LNCaP clone FGC (cell line): ENCODE measurements around the gene KRT2.

Source experiments
- DNase-seq: peaks from one replicate; pipeline ENCODE4 v3.0.0-alpha.2; 2011; ENCODE audit warnings: low read depth
- H3K4me3 ChIP-seq: 2 replicates; pipeline ENCODE4 v1.5.1; 2011; ENCODE audit warnings: mild to moderate bottlenecking, low read depth, low read length, control low read depth
- TF ChIP-seq, protein P1 (sequence below): IDR thresholded peaks from 2 replicates; pipeline ENCODE4 v1.5.1; 2012; ENCODE audit warnings: mild to moderate bottlenecking; ENCODE audit not compliant: control insufficient read depth, insufficient read depth; ENCODE audit errors: extremely low read depth

The KRT2 gene

DNA sequence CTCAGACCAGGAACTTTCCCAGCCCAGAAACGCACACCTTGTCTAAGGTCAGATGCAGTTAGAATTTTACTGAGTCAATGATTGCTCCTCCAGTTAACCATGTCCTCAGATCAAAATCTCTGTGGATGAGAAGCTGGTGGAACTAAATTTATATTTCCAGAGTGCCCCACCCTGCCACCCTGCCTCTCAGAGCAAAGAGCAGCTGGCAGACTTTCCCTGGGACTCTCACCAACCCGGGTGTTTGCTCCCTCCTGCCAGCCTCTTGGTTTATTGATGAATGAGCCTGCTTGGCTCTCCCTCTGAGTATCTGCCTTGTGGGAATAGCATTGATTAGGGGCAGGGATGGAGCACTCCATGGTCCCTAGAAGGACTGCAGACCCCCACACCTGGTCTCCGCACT lies 34.1 kb upstream of the KRT2 start:
- no peak overlapping the region for H3K4me3 ChIP-seq
- no peak for DNase-seq
- TF ChIP-seq, protein P1, sequence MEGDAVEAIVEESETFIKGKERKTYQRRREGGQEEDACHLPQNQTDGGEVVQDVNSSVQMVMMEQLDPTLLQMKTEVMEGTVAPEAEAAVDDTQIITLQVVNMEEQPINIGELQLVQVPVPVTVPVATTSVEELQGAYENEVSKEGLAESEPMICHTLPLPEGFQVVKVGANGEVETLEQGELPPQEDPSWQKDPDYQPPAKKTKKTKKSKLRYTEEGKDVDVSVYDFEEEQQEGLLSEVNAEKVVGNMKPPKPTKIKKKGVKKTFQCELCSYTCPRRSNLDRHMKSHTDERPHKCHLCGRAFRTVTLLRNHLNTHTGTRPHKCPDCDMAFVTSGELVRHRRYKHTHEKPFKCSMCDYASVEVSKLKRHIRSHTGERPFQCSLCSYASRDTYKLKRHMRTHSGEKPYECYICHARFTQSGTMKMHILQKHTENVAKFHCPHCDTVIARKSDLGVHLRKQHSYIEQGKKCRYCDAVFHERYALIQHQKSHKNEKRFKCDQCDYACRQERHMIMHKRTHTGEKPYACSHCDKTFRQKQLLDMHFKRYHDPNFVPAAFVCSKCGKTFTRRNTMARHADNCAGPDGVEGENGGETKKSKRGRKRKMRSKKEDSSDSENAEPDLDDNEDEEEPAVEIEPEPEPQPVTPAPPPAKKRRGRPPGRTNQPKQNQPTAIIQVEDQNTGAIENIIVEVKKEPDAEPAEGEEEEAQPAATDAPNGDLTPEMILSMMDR, result no peak

GRCh38 chr12:52685406-52685890 lies 33.4 kb upstream of the KRT2 start:
- TF ChIP-seq, protein P1, result no peak
- no peak overlapping the region for H3K4me3 ChIP-seq
- no peak for DNase-seq

- TF ChIP-seq, protein P1, result no peak
- H3K4me3 ChIP-seq, result no peak overlapping the region
- no peak for DNase-seq
Observed at GRCh38 chr12:52684431-52684830, 32.4 kb upstream of the KRT2 start.

DNA sequence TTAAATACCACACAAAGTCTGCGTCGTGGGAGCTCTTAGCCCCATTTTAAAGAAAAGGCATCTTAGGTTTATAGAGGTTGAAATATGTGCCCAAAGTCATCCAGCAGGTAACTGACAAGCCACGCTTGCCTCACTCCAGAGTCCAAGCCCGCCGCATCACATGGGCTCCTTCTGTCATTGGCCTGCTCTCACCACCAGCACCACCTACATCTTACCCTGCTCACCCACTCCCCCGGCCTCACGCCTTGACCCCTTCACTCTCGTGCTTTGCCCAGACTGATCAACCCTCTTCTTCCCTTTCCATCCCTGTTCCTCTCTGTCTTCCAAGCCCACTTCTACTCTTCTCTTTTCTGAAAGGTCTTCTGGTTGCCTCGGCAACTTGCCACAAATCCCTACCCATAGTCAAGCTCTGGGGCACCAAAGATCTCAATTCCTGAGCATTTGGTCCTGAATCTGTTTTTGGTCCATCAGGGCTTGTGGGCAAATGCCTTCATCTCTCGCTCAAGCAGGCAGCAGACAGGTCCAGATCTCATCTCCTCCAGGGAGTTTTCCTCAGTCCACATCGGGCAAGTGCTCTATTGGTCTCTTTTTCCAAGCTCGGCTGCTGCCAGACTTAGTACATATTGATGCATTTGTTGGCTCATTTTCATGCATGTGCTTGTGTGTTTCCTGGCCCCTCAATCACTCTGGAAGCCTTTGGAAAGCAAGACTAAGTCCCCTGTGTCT lies 31.7 kb upstream of the KRT2 start:
- DNase-seq, result no peak
- TF ChIP-seq, protein P1, result no peak
- no peak overlapping the region for H3K4me3 ChIP-seq

DNA sequence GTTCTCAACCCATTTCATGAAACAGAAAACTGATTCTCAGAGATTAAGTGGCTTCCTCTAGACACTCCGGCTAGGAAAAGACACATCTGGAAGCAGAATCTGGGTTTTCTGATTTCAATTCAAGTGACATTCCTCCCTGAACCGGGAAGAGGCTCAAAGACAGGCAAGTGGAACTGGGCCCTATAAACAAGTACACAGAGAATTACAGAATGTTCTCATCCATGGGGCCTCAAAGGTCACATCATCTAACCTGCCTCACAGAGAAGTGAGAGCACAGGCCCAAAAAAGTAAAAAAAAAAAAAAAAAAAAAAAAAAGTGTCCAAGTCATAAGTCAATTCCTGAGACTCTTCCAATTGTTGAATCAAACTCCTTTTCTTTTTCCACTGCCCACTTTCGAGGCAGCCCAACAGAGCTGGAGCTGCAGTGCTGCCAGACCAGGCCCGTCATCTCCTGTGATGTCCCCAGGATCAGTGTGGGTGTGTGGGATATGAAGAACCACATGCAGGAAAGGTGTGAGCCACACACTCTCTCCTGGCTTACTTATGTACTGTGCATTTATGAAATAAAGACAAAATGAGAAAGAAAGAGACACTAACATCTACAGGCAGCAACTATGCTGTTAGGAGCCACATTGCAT lies 31.0 kb upstream of the KRT2 start:
- peak; percentile 28 for DNase-seq
- TF ChIP-seq, protein P1, result no peak
- H3K4me3 ChIP-seq, result no peak overlapping the region

DNA sequence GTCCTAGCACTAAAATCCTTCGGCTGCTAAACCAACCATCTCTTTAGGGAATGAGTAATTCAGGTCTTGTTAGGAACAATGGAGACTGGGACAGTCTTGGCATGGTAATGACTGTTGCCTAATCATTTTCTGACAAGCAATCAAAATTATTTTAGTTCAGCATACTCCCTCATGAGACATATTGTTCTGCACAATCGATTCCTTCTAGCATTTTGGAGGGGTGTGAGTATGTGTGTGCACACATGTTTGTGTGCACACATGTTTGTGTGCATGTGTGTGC lies 30.3 kb upstream of the KRT2 start:
- no peak for DNase-seq
- TF ChIP-seq, protein P1, result no peak
- no peak overlapping the region for H3K4me3 ChIP-seq
